GM18517 (cell line): ENCODE results near the gene SCML1.

Source experiments
- ATAC-seq: cut with Tn5 transposase; IDR thresholded peaks from one replicate; pipeline ENCODE4 v1.9.1; 2021; ENCODE audit warnings: mild to moderate bottlenecking, moderate library complexity; ENCODE audit not compliant: unreplicated experiment

SCML1 gene

GRCh38 chrX:17788956-17789562, 51.8 kb downstream of the SCML1 start:
- ATAC-seq, result no peak

- no peak for ATAC-seq
Measured at GRCh38 chrX:17792826-17793225, 55.5 kb downstream of the SCML1 start.

GRCh38 chrX:17798921-17799320, 61.6 kb downstream of the SCML1 start:
- ATAC-seq, result no peak

- ATAC-seq, result no peak
Measured at GRCh38 chrX:17801431-17801830, 64.1 kb downstream of the SCML1 start.

DNA sequence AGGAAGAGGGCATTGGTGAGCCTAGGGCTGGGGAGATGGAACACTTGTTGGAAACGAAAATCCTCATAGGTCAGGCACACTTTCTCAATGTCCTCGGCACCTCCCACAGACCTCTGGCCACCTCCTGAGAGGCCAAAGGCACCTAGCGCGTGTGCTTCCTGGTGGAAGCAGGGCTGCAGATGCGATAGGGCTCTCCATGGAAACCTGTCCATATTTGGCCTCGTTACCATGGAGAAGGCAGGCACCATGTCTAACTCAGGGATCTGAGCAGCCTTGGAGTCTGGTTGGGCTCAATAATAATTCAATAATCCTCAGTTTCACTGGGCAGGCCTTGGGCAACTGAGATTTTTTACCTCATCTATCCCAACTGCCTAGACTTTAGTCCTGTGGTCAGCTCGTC, 65.5 kb downstream of the SCML1 start:
- no peak for ATAC-seq

- ATAC-seq, result no peak
Measured at GRCh38 chrX:17803449-17803848, 66.2 kb downstream of the SCML1 start.
